GM21786 (cell line): Measurements from ENCODE around the gene MAGEA10.
"Not testable (repeated sequence)": the region's sequence is repeated elsewhere in the genome, so short reads cannot be mapped to it uniquely, and the experiment has no call there.

Experiments used
- ATAC-seq: cut with Tn5 transposase; IDR thresholded peaks from one replicate; pipeline ENCODE4 v1.9.1; 2021; ENCODE audit not compliant: unreplicated experiment

The MAGEA10 gene

DNA sequence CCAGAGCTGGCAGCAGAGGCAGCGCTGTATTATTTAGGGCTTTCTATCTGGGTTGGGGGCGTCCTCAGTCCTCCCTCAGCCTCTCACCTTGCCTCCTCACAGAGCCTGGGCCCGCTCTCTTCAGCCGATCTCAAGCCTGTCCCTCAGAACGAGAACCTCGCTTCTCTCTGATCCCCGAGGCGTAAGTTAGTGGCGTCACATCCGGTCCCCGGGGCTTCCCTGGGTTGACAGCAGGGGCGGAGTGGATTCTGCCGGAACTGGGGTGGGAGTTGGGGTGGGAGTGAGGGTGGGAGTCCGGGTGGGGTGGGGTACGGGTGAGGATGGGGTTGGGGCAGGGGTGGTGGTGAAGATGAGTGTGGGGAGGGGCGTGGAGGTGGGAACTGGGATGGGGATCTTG is at the start of gene MAGEA10:
TSS of gene MAGEA10 (minus strand) at position 190 of the 397 bp plus-strand sequence. CDS start 2,957 bp downstream, outside the sequence.
- ATAC-seq, result no peak

DNA sequence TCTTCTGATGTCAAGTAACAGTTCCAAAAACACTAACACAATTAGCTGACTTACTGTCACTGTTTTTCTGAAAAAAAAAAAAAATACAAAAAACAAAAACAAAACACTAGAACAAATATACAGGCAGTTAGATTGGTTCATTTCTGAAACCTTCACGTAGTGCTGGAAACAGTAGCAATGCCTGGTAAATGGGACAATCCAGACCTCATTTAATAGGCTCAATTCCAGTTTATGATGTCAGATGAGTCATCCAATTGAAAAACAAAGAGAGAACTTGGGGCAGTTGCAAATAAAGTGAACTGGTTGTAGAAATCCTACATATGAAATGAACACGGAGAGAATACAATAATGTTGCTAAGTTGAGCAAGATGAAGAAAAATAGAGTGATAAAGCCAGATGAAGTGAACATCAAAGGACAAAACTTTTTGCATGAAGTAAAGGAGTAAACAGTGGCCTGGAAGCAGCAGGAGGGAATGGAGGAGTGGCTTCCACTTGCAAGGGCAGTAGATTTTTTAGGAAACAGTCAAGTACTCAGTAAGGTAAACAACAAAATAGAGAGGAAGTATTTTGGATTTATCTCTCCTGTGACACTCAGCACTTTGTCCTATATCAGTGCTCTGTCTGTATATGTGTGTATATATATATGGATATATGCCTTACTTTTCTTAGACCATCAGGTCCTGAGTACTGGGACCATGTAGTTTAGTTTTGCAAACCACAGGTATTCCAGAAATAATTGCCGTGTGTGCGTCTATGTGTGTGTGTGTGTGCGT is 39.3 kb upstream of the MAGEA10 start:
- no peak for ATAC-seq

DNA sequence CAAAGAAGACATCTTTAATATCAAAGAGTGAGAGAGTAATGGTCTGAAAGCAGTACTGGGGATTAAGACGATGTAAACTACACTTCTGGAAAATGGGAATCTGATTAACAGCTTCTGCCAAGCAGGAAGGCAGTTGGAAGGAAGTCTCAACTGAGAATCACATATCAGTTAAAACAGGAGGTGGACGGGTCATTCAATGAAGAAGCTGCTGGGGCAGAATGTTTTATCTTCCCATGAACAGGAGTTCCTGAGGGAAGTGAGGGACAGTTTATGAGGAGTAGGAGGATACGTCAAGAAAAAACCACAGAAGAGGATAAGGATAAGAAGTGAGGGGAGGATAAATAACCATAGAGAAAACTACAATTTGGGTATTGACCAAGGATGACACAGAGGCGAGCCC is 38.7 kb upstream of the MAGEA10 start:
- no peak for ATAC-seq

GRCh38 chrX:152175892-152176291 is 37.5 kb upstream of the MAGEA10 start:
- not testable (repeated sequence) for ATAC-seq

DNA sequence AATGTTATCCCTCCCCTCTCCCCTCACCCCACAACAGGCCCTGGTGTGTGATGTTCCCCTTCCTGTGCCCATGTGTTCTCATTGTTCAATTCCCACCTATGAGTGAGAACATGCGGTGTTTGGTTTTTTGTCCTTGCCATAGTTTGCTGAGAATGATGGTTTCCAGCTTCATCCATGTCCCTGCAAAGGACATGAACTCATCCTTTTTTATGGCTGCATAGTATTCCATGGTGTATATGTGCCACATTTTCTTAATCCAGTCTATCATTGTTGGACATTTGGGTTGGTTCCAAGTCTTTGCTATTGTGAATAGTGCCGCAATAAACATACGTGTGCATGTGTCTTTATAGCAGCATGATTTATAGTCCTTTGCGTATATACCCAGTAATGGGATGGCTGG is 35.5 kb upstream of the MAGEA10 start:
- ATAC-seq, result not testable (repeated sequence)

DNA sequence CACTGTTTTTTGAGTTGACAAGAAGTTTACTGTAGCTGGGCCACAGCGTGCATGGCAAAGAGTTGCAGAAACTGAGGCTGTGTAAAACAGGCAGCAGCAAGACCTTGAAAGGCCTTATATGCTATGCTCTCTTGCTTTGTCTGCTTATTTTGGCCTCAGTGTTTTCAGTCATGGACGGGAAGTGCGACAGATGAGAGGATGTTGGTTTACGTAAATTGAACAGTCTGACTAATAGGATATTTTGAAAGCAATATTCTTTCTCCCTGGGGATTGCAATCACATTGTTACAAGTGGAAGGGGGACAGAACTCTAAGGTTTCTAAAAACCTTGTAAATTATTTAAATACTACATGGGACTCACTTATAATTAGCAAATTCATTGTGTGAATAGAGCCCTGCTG is 32.2 kb upstream of the MAGEA10 start:
- ATAC-seq, result no peak

DNA sequence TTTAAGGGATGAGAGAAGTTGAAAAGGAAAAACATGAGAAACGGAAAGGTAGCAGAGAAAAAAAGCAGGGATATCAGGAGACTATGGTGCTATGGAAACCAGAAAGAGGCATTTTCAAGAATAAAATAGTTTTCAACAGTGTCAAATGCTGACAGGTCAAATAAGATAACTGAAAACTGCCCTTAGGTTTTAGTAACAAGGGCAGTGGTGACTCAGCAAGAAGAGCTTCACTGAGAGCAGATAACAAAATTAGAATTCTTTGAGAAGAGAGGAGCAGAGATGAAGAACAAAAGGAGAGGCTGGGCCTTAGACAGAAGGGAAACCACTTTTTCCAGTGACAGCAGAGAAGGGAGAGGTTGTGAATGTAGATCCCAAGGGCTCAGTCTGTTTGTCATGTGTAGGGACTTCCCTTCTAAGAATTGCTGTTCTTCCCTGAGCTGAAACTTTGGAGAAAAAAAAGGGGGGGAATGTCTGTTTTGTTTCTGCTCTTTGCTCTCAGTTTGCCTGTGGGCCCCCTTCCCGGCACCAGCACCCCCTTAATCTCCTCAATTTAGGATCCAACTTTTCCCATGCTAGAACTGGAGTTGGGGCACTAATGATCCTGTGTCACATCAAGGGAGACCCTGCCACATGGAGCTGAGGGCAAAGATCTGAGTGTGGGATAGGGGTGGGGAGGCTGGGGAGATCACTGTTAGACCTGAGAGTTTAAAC is 26.8 kb upstream of the MAGEA10 start:
- no peak for ATAC-seq

DNA sequence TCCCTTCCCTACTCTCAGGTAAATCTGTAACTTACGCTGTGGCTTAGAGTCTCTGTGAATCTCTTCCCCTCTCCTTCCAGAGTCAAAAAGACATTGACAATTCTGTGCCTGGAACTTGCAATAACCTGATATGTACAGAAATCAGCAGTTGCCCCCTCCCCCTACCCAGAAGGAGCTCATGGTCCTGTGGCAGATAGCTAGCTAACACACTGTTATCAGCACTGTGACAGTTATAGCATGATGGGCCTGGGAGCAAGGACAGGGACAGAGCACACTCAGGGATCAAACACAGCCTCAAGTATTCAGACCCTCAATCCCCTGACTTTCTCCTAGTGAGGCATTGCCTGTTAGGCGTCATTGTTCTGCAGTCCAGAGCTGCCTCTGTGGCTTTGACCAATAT is 18.7 kb upstream of the MAGEA10 start:
- no peak for ATAC-seq

DNA sequence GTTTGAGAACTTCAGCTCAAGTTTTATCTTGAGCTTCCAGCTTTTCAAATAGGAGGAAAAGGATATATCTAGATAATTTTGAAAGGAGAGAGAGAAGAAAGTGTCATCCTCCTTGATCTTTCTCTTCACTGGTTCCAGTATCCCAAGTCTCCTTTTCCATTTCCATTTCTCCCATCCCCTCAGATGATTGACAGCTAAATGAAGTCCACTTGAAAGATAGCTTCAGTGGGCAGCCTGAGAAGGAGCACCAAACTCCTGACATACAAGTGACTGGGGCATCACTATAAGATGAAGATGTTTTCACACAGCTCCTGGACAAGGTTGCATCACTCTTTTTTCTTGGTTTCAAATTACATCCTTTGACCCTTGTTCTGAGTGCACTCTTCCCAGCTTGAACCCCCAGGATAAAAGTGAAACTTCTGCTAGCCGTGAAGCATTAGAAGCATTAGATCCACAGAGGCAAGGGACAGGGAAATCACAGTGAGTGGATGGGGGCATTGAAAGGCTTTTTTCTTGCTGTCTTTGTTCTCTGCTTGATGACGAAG is 17.5 kb upstream of the MAGEA10 start:
- no peak for ATAC-seq

DNA sequence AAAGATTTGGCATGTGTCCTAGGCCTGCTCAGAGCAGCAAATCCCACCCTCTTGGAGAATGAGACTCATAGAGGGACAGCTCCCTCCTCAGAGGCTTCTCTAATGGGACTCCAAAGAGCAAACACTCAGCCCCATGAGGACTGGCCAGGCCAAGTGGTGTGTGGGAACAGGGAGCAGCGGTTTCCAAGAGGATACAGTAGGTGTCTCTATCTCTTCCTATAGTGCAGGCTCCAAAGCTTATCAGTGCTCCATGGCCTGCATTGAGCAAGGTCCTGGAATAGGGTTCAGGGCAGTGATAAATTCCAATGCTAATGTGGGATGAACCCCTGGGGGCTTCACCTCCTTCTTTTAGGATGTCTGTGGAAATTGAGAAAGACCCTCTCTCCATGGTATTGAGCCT is 15.7 kb upstream of the MAGEA10 start:
- ATAC-seq, result no peak

DNA sequence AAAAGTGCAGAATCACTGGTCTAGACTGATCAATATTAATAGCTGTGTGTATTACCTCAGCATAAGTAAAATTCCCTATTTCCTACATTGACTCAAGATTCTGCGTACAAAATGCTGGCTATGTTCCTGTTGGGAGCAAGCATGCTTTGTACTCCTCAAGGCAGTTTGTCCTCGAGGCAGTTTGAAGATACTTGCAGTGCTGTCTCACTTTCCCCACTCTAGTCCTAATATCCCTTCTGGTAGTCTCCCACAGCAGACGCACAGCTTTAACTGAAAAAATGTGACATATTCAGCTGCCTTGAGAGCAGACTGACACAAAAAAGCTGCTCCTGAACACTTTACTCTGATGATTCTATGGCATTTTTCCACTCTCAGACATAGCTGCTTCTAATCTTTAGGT is 12.9 kb upstream of the MAGEA10 start:
- no peak for ATAC-seq

DNA sequence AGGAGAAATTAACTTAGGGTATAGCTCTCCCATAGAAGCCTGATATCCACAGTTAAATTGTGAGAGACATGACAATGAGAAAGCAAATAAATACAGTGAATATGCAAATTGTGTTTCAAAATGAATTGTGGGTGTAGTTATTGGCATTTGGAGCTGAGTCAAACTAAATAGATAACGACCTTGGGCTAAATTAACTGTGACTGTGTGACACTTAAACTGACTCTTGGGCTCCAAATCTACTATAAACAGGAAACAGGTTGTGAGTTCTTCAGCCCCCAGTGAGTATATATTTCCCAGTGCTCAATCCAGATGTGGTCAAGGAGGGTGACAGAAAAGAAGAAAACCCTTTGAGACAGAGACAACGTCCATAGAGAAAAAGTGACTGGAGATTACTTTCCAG is 11.3 kb upstream of the MAGEA10 start:
- ATAC-seq, result no peak

- no peak for ATAC-seq
These were observed 1.2 kb upstream of the MAGEA10 start for GRCh38 chrX:152139589-152139988.

GRCh38 chrX:152137771-152138387 is 498 bp downstream of the MAGEA10 start:
- ATAC-seq, result no peak

GRCh38 chrX:152136312-152136711 is 2.1 kb downstream of the MAGEA10 start:
- ATAC-seq, result no peak

- ATAC-seq, result no peak
These were observed 6.9 kb downstream of the MAGEA10 start for GRCh38 chrX:152131525-152131924.

GRCh38 chrX:152129069-152129844 is 9.1 kb downstream of the MAGEA10 start:
- not testable (repeated sequence) for ATAC-seq

- no peak for ATAC-seq
These were observed 21.1 kb downstream of the MAGEA10 start for GRCh38 chrX:152117305-152117704.

DNA sequence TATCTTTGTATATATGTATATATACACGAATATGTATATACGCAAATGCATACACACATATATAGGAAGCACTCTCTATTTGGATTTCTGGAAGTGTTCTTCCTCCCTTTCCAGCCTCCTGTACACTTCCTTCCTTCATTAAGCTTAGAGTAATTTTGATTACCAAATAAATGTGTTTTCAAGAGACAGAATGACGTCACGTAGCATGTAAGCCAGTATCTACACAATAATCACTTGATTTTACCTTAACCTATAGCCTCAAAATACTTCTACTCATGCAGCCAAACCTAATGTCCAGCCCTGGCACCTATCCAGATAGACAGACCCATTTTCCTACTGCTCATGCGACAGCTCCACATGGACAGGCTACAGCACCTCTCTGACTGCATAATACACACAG is 29.9 kb downstream of the MAGEA10 start:
- no peak for ATAC-seq

GRCh38 chrX:152103866-152104265 is 34.5 kb downstream of the MAGEA10 start:
- no peak for ATAC-seq

DNA sequence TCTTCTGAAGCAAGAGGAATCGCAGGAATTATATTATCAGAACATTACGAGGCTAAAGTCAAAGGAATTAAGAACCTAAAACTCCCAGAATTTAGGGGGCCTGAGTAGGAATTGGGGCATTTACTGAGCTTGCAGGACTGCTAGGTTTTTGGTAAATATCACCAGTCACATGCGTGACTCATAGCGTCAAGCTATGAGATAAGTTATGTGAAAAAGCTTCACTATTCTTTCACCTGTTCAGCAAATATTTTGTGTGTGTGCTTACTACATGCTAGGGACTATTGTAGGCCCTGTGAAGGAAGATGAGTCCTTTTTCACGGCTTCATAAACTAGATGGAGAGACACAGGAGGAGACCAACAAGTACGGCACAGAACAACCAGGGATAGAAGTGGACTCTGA is 52.2 kb downstream of the MAGEA10 start:
- ATAC-seq, result no peak
